Stimulated activated CD4-positive, alpha-beta T cell treated with anti-CD3 and anti-CD28 coated beads, Interleukin-4, amount 100 ng/mL, for 24 hours (primary cell): ENCODE measurements around the gene ZRANB1.

ENCODE experiments used
- DNase-seq: peaks from one replicate; pipeline ENCODE4 v3.0.0-alpha.2; 2020

The ZRANB1 gene

GRCh38 chr10:124996127-124996853 is 54.4 kb downstream of the ZRANB1 start:
- no peak for DNase-seq

- no peak for DNase-seq
Observed at GRCh38 chr10:124996854-124997215, 54.9 kb downstream of the ZRANB1 start.

GRCh38 chr10:124997306-124997705 is 55.4 kb downstream of the ZRANB1 start:
- no peak for DNase-seq

- DNase-seq: no peak
Observed at GRCh38 chr10:124997771-124998623, 56.1 kb downstream of the ZRANB1 start.

- DNase-seq: no peak
Observed at GRCh38 chr10:124998624-124999291, 56.8 kb downstream of the ZRANB1 start.

- DNase-seq: no peak
Observed at GRCh38 chr10:124999433-125000365, 57.8 kb downstream of the ZRANB1 start.

GRCh38 chr10:125000366-125001312 is 58.7 kb downstream of the ZRANB1 start:
- no peak for DNase-seq

GRCh38 chr10:125001313-125002046 is 59.6 kb downstream of the ZRANB1 start:
- no peak for DNase-seq

- DNase-seq: no peak
Observed at GRCh38 chr10:125002047-125002422, 60.1 kb downstream of the ZRANB1 start.

GRCh38 chr10:125002423-125003145 is 60.7 kb downstream of the ZRANB1 start:
- DNase-seq: no peak

GRCh38 chr10:125003146-125003900 is 61.4 kb downstream of the ZRANB1 start:
- DNase-seq: no peak

GRCh38 chr10:125003901-125004467 is 62.1 kb downstream of the ZRANB1 start:
- DNase-seq: no peak

- no peak for DNase-seq
Observed at GRCh38 chr10:125004571-125005311, 62.8 kb downstream of the ZRANB1 start.

GRCh38 chr10:125005312-125006187 is 63.6 kb downstream of the ZRANB1 start:
- no peak for DNase-seq

- DNase-seq: no peak
Observed at GRCh38 chr10:125006188-125006680, 64.3 kb downstream of the ZRANB1 start.

GRCh38 chr10:125006921-125007426 is 65.1 kb downstream of the ZRANB1 start:
- DNase-seq: no peak

- DNase-seq: no peak
Observed at GRCh38 chr10:125007436-125007835, 65.5 kb downstream of the ZRANB1 start.
